ENCODE results near the gene GPR31.

DNA sequence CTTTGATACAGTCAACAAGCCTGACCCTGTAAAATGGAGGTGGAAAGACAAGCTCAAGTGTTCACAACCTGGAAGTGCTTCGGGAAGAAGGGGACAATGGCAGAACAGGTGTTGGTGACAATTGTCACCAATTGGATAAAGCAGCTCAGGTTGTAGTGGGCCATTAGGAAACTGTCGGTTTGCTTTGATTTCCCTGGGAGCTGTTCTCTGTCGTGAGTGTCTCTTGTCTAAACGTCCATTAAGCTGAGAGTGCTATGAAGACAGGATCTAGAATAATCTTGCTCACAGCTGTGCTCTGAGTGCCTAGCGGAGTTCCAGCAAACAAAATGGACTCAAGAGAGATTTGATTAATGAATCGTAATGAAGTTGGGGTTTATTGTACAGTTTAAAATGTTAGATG, 19.9 kb downstream of the GPR31 start:
- TF ChIP-seq, protein P1, sequence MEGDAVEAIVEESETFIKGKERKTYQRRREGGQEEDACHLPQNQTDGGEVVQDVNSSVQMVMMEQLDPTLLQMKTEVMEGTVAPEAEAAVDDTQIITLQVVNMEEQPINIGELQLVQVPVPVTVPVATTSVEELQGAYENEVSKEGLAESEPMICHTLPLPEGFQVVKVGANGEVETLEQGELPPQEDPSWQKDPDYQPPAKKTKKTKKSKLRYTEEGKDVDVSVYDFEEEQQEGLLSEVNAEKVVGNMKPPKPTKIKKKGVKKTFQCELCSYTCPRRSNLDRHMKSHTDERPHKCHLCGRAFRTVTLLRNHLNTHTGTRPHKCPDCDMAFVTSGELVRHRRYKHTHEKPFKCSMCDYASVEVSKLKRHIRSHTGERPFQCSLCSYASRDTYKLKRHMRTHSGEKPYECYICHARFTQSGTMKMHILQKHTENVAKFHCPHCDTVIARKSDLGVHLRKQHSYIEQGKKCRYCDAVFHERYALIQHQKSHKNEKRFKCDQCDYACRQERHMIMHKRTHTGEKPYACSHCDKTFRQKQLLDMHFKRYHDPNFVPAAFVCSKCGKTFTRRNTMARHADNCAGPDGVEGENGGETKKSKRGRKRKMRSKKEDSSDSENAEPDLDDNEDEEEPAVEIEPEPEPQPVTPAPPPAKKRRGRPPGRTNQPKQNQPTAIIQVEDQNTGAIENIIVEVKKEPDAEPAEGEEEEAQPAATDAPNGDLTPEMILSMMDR (conservative IDR thresholded peaks at IDR 0.05), result no peak
- TF ChIP-seq EZH2 (IDR thresholded peaks at IDR 0.05; ENCODE audit: low read depth), result no peak
